GM21381 (cell line): ENCODE results near the gene HNRNPU.

Source experiments
- ATAC-seq: cut with Tn5 transposase; IDR thresholded peaks from one replicate; pipeline ENCODE4 v1.9.1; 2021; ENCODE audit warnings: mild to moderate bottlenecking, moderate library complexity; ENCODE audit not compliant: unreplicated experiment

HNRNPU gene

DNA sequence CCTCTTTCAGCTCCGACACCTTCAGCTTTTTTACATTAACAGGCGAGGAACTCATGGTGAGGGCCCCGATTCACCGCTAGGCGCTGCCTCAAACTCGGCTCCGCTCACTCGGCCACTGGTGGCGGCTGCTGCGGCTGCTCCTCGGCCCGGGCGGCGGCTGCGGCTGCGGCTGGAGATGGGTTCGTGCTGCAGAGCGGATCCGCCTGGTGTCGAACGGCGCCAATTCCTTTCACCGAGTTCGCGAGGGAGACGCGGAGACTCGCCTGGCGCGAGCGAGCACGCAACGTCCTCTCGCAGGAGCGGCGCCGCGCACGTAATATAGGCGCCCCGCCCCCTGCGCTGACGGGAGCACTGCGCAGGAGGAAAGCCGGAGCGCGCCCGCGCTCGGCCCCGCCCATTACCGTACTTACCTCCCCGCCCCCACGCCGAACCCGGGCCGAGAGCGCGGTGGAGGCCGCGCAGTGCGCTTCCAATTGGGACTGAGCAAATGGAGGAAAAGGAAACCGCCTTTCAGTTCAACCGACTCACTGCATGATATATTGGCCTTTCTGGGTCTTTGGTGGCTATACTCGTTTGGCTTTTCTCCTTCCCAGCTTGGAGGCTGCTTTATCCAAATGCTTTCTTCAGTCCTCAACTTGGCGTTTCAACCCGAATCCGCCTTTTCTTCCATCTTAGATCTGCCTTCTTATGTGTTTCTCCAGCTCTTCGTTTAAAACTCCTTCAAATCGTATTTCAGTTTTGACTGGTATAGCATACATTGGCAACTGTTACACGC lies at the start of gene HNRNPU:
Gene HNRNPU (minus strand): TSS at position 291 of the 775 bp plus-strand sequence. CDS start 236 bp downstream, at position 55.
- peak; percentile 59 for ATAC-seq

DNA sequence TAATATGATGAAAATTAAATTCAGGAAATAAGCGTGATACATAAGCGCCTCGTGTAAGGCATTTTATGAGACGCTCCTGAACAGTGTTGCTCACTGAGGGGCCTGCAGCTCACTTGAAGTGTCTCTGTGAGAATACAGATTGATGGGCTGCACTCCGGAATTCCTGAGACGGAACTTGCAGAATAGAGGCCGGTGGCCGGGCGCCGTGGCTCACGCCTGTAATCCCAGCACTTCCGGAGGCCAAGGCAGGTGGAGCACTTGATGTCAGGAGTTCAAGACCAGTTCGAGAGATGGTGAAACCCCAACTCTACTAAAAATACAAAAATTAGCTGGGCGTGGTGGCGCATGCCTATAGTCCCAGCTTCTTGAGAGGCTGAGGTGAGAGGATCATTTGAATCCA lies 49.5 kb upstream of the HNRNPU start:
- ATAC-seq = no peak

DNA sequence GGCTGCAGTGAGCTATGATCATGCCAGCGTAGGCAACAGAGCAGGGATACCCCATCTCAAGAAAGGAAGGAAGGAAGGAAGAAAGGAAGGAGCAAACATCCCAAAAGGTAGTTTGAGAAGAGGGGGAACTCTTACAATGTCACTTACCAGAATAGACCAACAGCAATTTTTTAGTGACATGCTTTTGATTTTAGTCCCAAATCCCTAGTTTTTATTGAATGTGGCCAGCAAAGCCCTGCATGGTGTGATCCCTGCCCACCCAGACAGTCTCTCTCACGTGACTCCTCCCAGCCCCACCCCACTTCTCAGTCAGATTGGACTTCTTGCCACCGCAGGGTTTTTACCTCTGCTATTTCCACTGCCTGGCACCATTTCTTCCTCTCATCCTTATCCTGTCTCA lies 39.8 kb upstream of the HNRNPU start:
- no peak for ATAC-seq

DNA sequence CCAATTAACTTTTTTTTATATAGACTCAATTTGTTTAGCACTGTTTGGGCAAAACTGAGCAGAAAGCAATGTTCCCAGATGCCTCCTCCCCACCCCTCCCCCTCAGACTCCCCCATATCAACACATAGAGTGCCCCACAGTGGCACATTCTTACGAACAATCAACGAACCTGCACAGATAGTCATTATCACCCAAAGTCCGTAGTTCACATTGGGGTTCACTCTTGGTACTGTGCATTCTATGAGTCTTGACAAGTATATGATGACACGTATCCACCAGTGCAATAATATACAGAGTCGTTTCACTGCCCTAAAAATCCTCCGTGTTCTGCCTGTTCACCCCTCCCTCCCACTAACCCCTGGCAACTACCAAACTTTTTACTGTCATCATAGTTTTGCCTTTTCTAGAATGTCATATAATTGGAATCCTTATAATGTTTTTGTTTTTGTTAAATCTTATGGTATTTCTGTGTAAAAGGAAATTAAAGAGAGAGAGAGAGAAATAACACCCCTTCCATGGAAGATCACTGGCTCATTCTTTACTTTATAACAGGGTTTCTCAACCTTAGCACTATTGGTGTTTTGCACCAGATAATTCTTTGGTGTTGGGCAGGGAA lies 37.2 kb upstream of the HNRNPU start:
- no peak for ATAC-seq

DNA sequence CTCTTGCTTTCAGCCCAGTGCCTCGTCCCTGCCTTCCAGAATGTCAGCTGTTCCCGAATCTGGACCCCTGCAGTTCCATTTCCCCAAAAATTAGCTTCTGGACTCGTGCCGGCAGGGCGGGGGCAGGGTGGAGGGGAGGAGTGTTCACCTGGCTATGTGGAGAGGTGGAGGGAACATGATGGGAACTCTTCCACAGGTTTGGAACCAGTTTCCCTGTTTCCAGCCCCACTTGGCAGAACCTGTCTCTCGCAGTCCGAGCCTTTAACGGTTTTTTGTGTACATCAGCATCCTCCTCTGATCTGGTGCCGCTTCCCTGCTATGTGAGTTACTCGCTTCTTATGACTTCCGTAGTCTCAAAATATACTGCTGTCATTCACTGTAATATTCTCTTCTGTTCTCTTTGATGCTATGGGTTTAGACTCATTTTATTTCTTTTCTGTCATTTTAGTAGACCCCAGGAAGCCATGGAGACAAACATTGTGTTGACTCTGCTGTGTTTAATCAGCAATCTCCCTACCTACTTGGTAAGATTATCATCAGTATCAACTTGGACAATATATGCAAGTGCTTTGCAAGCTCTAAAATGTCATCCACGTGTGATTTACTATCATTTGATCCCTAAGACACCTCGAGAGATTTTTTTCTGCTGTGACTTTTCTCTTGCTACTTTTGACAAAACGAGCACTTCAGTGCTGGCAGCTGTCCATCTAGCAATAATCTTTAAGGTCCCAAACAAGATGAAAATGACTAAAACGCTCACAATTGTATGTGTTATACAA lies 33.3 kb upstream of the HNRNPU start:
- ATAC-seq = no peak

DNA sequence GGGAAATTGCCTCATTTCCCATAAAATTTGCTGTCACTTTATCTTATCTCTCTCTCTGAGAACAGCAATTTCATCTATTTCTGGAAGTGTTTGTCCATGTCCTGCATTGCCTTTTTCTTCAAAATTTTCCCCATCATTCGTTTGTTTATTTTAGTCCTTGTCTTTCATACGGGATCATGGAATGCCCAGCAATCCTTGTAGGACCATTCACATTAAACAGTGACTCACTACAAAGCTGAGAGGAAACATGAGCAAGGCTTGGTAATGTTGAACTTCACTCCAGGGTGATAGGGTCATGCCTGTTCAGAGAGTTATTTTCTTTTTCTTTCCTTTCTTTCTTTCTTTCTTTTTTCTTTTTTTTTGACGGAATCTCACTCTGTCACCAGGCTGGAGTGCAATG lies 32.2 kb upstream of the HNRNPU start:
- ATAC-seq = no peak

DNA sequence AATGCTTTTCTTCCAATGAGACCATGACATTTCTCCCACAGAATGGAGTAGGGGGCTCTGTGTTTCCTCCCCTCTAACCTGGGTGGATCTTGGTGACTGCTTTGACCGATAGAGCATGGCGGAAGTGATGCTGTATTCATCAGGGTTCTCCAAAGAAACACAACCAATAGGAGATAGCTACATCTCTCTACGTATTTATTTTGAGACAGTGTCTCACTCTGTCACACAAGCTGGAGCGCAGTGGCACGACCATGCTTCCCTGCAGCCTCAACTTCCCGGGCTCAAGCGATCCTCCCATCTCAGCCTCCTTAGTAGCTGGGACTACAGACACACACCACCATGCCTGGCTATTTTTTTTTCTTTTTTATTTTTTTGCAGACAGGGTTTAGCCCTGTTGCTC lies 29.5 kb upstream of the HNRNPU start:
- ATAC-seq = no peak

DNA sequence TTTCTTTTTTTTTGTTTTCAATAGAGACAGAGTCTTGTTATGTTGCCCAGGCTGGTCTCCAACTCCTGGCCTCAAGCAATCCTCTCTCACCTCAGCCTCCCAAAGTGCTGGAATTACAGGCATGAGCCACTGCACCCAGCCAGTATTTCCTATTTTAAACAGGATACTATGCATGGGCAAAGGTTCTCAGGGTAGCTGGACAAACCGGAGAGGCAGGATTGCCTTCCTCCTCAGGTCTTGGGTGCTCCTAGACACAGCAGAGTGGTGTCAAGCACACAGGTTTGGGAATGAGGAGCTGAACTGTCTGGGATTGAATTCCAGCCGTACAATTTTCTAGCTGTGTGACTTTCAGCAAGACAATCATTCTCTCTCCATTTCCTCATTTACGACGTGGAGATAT lies 22.9 kb upstream of the HNRNPU start:
- no peak for ATAC-seq

DNA sequence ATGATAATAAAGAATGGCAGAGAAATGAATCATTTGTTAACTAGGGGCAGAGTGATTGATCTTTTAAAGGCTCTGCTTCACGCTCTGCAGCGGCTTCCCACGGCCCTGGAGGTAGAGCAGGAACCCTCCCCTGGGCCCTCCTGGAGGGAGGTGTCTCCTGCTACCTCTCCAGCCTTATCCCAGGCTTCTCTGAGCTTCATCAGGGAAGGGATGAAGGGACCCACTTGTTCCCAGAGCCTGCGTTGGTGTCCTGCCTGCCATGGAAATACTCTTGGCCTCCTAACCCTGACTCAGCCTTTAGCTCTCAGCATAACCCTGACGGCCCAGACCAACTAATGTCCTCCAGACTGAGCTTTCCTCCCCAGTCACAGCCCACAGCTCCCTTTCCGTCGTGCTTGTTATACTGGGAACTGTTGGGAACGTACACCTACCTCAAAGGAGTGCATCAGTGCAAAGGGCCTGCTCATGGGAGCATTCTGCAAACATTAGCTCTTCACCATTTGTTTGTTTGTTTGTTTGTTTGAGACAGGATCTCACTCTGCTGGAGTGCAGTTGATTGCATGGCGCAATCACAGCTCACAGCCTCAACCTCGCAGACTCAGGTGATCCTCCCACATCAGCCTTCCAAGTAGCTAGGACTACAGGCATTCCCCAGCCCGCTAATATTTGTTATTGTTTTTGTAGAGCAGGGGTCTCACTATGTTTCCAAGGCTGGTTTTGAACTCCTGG lies 17.4 kb upstream of the HNRNPU start:
- ATAC-seq = no peak

DNA sequence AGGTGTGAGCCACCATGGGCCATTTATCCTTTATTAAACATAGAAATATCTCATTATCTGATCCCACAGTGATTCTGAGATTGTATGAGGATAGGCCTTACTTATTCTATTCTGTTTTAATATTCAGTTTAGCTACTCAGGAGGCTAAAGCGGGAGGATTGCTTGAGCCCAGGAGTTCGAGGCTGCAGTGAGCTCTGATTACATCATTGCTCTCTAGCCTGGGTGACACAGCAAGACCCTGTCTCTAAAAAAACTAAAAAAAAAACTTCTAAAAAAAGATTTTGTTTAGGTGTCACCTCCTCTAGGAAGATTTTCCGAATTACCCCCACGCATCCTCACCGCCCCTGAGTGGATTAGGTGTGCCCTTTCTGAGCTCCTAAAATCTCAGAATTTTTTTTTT lies 14.3 kb upstream of the HNRNPU start:
- no peak for ATAC-seq

DNA sequence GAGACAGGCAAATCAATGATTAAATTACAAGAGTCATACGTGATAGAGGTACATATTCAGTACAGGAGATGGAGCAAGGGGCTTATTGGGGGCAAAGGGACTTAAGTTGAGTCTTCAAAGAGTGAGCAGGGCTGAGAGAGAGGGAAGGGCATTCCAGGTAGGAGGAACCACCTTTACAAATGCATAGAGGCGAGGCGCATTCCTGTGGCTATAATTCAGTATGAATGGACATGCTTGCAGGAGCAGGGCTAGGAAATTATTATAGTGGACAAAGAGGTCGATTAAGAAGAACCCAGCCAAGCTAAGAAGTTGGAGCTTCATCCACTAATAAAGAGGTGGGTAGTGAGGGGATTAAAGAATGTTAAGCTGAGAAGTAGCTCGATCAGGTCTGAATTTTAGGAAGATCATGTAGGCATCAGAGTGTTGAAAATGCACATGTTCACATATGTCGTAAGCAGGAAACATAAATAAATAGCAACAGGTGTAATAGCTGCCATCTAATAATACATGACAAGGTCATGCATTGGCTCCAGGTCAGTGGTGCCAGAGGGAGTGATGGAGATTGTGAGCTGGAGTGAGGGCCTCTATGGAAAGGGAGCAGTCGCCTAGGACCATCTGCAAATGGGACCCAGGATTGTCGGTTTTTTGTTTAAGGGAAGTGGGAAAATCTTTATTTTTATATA lies 12.0 kb upstream of the HNRNPU start:
- ATAC-seq = no peak

DNA sequence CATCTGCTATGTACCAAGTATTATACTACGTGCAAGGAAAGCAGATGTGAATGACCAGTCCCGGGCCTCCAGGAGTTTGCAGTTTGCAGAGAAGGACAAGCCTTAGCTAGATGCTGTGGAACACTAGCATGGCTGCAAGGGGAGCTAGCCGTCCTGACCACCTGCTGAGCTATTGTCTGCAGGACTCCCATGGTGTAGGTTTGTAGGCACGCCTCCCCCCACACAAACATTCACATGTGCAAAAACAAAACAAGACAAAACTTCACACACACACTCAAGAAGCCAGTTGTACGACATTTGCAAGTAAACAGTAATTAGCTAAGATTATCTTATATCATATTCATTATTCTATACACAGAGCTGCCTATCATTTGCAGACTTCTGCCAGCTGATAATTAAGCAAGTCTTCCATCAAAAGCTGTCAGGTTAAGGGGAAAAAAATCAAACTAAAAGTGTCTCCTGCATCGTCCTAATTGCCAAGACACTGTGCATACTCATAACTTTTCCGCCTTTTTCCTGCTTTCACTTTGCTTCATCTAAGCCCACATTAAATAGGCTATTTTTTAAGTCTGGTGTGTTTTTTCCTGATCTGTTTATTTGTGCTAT lies 10.7 kb upstream of the HNRNPU start:
- no peak for ATAC-seq

DNA sequence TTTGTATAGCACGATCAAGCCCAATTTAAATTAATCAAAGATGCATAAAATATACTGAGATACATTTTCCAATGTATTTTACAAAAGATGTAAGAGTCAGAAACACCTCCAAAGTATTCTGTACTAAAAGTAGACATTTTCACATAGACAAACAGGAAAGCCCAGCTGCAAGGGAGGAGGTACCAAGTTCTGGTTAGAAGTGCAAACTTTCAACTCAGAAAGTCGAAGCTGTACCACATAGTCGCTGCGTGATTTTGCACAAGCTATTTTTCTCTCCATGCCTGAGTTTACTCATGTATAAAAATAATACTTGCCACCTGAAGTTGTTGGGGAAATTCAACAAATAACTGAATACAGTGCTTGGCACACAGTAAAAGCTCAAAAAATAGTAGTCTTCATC lies 5.6 kb upstream of the HNRNPU start:
- ATAC-seq = no peak

DNA sequence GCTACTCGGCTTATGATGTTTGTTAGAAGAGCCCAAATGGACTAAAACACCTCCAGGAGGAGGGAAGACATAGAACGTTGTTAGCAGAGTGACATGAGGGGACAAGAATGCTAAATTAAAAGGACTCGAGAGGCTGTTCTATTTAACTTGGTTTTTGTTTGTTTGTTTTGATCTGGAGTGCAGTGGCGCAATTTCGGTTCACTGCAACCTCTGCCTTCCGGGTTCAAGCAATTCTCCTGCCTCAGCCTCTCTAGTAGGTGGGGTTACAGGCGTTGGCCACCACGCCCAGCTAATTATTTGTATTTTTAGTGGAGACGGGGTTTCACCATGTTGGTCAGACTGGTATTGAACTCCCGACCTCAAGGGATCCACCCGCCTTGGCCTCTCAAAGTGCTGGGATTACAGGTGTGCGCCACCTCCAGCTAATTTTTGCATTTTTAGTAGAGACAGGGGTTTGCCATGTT lies 5.1 kb upstream of the HNRNPU start:
- no peak for ATAC-seq

DNA sequence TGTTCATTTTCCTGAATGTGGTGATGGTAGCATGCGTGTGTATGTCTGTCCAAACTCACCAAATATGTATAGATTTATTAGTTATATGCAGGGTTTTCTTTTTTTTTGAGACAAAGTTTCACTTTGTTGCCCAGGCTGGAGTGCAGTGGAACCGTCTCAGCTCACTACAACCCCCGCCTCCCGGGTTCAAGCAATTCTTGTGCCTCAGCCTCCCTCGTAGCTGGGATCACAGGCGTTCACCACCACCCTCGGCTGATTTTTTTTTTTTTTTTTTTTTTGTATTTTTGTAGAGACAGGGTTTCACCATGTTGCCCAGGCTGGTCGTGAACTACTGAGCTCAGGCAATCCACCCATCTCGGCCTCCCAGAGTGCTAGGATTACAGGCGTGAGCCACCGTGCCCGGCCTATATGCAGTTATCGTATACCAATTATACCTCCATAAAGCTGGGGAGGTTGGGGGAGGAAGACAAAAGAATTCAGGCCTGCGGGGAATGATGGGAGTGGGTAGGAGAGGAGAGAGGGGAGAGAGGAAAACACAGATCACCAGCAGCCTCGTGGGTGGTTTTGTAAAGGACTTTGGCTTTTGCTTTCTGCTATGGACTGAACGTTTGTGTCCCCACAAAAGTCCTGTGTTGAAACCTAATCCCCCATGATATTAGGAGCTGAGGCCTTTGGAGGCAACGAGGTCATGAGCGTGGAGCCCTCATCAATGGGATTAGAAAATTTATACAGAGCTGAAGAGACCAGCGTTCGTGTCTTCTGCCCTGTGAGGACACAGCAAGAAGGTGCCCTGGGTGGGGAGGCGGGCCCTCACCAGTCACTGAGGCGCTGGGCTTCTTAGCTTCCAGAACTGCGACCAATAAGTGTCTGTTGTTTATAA lies 4.4 kb upstream of the HNRNPU start:
- ATAC-seq = no peak

DNA sequence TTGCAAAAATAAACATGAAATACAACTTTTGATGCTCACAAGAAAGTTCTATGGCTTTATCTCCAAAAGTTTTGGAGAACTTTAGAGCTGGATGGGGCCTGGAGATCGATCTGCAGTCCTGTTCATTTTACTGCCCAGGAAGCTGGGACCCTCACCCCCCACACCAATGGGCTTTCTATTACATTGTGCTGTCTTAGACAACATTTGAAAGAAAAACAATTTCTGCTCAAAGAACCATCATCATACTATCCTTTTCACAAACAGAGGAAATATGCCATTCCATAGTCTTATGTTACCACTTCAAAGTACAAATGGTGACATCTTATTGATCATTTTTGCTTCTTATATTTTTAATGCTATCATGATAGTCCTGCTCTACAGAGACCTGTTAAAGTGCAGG lies 2.0 kb upstream of the HNRNPU start:
- no peak for ATAC-seq

DNA sequence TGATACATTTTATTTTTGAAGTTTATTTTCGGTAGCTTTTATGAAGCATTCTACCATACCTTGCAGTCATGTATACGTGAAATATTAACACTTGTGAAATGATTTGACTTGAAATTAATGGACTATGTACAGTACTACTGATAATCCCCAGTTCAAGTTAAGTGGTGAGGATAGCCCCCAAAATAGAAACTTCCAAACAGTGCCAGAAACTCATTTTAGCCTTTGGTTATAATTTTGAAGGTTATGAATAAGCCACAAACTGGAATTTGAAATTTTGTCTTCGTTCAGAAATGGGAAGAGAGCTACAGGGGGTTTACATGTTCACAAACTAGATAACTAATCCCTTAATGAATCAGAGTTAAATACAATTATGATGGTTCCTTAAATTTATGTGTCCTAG lies 1.5 kb upstream of the HNRNPU start:
- no peak for ATAC-seq

DNA sequence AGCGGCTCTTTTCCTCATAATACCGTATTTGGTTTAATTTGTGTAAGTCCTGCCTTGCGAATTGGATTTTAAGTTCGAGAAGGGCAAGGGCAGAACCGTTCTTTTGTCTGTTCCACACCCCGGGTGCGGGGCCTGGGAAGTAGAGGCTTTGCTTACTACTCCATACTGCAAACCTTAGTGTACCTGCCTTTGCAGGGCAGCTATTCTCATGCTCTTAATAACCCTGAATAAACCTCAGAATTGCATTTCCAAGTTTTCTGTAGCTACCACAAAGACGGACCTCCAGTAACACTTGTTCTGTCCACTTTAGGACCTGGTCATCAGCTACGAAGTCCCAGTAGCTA lies 657 bp upstream of the HNRNPU start:
- no peak for ATAC-seq

DNA sequence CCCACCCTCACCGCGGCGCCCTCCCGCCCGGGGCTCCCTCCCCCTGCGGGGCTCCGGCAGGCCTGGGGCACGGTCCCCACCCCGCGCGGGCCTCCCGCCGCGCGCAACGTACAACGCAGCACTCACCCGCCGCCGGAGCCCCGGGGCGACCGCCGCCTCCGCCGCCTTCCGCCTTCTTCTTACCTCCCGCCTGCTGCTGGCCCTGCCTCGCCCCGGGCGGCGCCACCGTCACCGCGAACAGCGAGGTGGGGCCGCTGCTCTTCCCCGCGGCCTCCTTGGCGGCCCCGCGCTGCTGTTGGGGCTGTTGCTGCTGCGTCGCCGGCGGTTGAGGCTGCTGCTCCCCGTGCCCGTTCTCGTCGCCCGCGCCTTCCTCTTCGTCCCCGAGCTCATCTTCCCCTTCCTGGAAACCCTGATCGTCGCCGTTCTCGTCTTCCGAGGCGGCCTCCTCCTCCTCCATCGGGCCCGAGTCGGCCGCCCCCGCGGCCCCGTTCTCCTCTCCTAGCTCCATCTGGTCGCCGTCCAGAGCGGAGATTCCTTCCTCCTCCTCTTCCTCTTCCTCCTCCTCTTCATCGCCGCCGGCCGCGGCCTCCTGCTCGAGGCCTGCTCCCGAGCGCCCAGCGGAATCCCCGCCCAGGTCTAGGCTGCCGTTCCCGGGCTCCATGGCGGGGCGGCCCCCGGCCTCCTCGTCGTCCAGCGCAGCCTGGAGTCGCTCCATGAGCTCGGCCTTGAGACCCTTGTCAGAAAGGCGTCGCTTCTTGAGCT lies 671 bp downstream of the HNRNPU start:
- peak; percentile 7 for ATAC-seq
